IMR-90 (cell line): ENCODE results near the gene RAD51B.

Source experiments
- CTCF ChIP-seq: conservative IDR thresholded peaks from 2 replicates; pipeline ENCODE4 v1.5.1; 2012; ENCODE audit warnings: mild to moderate bottlenecking, low read depth, low read length, improper control_type of control experiment
- MAZ ChIP-seq: IDR thresholded peaks from 2 replicates; pipeline ENCODE4 v1.6.1; 2012; ENCODE audit warnings: low read depth, mild to moderate bottlenecking, low read length, improper control_type of control experiment, moderate library complexity, borderline replicate concordance
- POLR2A ChIP-seq: IDR thresholded peaks from 2 replicates; pipeline ENCODE4 v1.6.1; 2012; ENCODE audit warnings: mild to moderate bottlenecking, low read depth, low read length
- SMC3 ChIP-seq: fragments of 150-350 bp; IDR thresholded peaks from 2 replicates; pipeline ENCODE4 v1.6.1; 2016; ENCODE audit warnings: low read depth, mild to moderate bottlenecking, antibody characterized with exemption, low read length, moderate library complexity

GRCh38 chr14:68672609-68673285, 853.2 kb downstream of the RAD51B start:
- TF ChIP-seq POLR2A (no peak), CTCF (no peak), MAZ (no peak), SMC3 (no peak)
